NT2/D1 (cell line): ENCODE results near the gene CCDC134.
A peak's percentile ranks its signal among the peaks of the same experiment; 100 is the strongest.
"Not testable (repeated sequence)": the region's sequence is repeated elsewhere in the genome, so short reads cannot be mapped to it uniquely, and the experiment has no call there.

Source experiments
- DNase-seq: peaks from one replicate; pipeline ENCODE4 v3.0.0-alpha.2; 2011; ENCODE audit warnings: low read depth, low spot score
- H3K27me3 ChIP-seq: 2 replicates; pipeline ENCODE4 v1.6.0; 2011; ENCODE audit warnings: mild to moderate bottlenecking; ENCODE audit not compliant: insufficient read length, insufficient read depth
- H3K36me3 ChIP-seq: 2 replicates; pipeline ENCODE4 v1.6.1; 2011; ENCODE audit warnings: mild to moderate bottlenecking, low read length, mixed read lengths; ENCODE audit not compliant: insufficient read depth, insufficient read length
- H3K4me1 ChIP-seq: 2 replicates; pipeline ENCODE4 v1.5.1; 2011; ENCODE audit not compliant: insufficient read depth, insufficient read length
- H3K4me3 ChIP-seq: 2 replicates; pipeline ENCODE4 v1.5.1; 2011; ENCODE audit warnings: low read depth; ENCODE audit not compliant: insufficient read length
- H3K9ac ChIP-seq: 2 replicates; pipeline ENCODE4 v1.6.0; 2011; ENCODE audit warnings: low read depth; ENCODE audit not compliant: insufficient read length
- H3K9me3 ChIP-seq: 2 replicates; pipeline ENCODE4 v1.5.1; 2011; ENCODE audit warnings: mild to moderate bottlenecking, low read length; ENCODE audit not compliant: insufficient read depth
- SUZ12 ChIP-seq: IDR thresholded peaks from 2 replicates; pipeline ENCODE4 v1.6.1; 2011; ENCODE audit not compliant: insufficient read length, insufficient read depth; ENCODE audit errors: extremely low read depth
- YY1 ChIP-seq: IDR thresholded peaks from 2 replicates; pipeline ENCODE4 v1.6.1; 2011; ENCODE audit not compliant: insufficient read length, insufficient read depth
- ZNF274 ChIP-seq: IDR thresholded peaks from 2 replicates; pipeline ENCODE4 v1.6.1; 2011; ENCODE audit warnings: mild to moderate bottlenecking, low read depth, low read length

Gene CCDC134

DNA sequence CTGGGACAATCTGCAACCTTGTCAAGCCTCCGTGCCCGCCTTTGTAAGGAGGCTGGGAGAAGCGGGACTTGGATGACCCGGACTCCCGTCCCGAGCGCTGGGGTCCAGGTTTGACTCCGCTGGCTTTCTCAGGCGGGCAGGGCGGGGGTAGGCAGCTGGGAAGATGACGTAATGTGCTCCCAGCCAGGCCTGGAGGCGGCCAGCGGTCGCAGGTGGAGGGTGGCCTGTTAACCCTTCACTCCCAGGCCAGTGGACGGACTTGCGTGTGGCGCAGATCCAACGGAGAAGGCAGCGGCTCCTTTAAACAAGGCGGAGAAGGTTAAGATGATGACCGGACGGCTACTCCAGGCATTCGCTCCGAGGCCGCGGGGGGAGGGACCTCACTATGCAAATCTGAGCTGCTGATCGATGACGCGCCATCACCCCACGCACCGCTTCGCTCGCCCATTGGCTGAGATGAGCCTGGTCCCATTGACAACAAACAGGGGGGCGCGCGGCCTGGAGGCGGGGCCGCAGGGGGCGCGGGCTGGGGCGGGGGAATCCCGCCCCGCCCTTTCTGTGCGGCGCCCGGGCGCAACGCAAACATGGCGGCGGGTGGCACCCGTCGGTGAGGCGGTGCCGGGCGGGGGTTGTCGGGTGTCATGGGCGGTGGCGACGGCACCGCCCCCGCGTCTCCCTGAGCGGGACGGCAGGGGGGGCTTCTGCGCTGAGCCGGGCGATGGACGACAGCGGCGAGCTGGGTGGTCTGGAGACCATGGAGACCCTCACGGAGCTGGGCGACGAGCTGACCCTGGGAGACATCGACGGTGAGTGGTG is 32.3 kb downstream of the CCDC134 start, which contains the start of gene SREBF2:
SREBF2 (plus strand) TSS at position 553 of the 816 bp plus-strand sequence; CDS start at position 719, 166 bp downstream.
- TF ChIP-seq SUZ12 (no peak), ZNF274 (no peak), YY1 (peak; percentile 61)
- H3K4me3 ChIP-seq = peak within 1 kb of the TSS; percentile 87
- H3K4me1 ChIP-seq = peaks cover 2% of the 10 kb centered on the region
- DNase-seq = peak; percentile 96
- H3K36me3 ChIP-seq = peaks cover 22% of the 10 kb centered on the region
- peak within 1 kb of the TSS; percentile 98 for H3K9ac ChIP-seq
- H3K9me3 ChIP-seq = peaks cover 7% of the 10 kb centered on the region; the same call in 1 of the 2 replicates
- H3K27me3 ChIP-seq = no peaks in the 10 kb centered on the region

DNA sequence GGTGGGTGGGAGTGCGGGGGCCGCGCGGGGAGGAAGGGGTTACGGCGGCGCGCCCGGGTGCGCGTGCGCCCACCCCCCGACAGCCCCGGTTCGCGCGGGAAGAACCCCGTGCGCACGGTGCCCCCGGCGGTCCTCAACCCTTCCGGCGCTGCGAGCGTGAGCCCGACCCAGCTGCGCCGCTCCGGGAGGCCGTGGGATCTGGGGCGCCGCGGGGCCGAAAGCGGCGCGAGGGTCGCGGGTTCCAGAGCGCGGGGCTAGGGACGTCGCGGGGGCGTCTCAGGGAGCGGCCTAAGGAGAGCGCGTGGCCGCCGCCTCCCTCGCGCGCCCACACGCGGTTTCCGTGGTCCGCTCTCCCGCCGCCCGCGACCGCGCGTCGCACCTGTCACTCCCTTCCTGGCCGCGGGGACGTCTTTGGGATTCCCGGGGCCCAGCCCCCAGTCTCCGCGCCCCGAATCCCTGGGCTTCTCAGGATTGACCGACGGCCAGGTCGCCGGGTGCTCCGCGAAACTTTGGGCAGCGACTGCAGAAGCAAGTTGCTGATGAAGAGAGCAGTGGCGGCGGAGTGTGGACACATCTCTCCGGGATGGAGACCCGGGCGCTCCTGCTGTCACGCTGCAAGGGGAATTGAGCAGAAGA is 33.0 kb downstream of the CCDC134 start:
- no peak for TF ChIP-seq SUZ12
- DNase-seq = no peak
- Histone ChIP-seq H3K36me3 (peaks cover 23% of the 10 kb centered on the region), H3K27me3 (no peaks in the 10 kb centered on the region), H3K9ac (peak overlapping the region; percentile 98), H3K9me3 (peaks cover 7% of the 10 kb centered on the region; the same call in 1 of the 2 replicates), H3K4me3 (peak overlapping the region; percentile 87), H3K4me1 (no peaks in the 10 kb centered on the region)

DNA sequence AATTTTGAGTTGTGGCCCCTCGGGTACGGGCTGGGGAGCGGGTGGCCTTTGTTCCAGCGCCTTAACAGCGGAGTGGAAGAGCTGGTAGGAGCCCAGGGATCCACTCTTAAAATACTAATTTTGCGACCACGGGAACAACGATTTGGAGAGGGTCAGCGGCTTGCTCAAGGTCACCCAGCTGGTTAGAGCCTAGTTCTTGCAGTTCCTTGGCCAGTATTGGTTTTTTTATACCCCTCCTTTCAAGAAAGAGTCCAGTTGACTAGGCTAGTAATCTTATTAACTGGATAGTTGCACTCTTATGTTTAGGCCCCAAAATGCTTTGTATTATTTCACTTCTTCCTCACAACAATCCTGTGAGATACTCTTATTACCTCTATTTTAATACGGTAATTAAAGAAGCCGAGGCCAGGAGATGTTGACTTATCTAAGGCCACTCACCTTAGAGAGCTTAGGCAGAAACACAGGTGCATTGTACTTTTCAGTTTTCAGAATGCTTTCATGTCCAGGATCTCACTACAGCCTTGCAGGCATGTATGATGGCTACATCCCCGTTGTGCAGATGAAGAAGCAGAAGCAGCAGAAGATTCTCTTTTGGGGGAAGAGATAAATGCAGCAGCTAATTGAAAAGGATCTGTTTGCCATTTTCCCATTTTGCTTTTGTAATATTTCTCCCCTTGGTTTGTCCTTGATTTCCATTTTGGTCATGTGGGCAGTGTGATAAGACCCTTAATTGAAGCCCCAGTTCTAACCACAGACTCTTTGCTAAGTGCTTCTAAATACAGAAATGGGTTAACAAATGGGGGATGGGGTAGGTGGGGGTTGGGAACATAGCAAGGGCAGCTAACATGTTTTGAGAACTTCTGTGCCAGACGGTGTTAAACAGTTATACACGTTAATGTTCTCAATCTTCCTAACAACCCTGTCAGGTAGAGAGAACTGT is 33.8 kb downstream of the CCDC134 start:
- peaks cover 7% of the 10 kb centered on the region; the same call in 1 of the 2 replicates for H3K9me3 ChIP-seq
- TF ChIP-seq ZNF274 (no peak), SUZ12 (no peak), YY1 (no peak)
- H3K27me3 ChIP-seq = no peaks in the 10 kb centered on the region
- H3K4me1 ChIP-seq = no peaks in the 10 kb centered on the region
- peaks cover 31% of the 10 kb centered on the region for H3K36me3 ChIP-seq
- DNase-seq = no peak
- peak overlapping the region; percentile 98 for H3K9ac ChIP-seq
- peak overlapping the region; percentile 87 for H3K4me3 ChIP-seq

DNA sequence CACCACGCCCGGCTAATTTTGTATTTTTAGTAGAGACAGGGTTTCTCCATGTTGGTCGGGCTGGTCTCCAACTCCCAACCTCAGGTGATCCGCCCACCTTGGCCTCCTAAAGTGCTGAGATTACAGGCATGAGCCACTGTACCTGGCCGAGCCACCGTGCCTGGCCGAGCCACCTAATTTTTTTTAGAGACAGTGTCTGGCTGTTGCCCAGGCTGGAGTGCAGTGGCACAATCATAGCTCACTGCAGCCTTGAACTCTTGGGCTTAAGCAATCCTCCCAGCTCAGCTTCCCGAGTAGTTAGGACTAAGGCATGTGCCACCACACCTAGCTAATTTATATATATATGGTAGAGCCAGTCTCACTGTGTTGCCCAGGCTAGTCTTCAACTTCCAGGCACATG is 35.0 kb downstream of the CCDC134 start:
- peaks cover 35% of the 10 kb centered on the region for H3K36me3 ChIP-seq
- not testable (repeated sequence) for H3K9ac ChIP-seq, H3K27me3 ChIP-seq, DNase-seq, H3K4me3 ChIP-seq, H3K4me1 ChIP-seq, H3K9me3 ChIP-seq

DNA sequence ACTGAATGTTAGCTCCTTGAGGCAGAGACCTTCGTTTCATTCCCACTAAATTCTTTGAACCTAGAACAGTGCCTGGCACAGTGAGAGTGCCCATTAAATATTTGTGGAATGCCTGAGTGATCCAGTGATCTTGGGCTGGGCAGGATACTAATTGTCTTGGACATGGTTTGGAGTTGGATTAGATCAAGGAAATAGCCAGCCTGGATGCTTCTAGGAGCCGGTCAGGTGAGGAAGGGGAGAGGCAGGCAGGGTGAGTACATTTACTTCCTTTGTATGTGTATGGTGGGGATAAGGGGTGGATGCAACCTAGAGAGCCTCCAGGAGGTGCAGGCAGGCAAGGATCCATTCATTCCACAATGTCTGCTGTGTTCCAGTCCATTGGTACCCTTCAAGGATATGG is 36.1 kb downstream of the CCDC134 start:
- peaks cover 44% of the 10 kb centered on the region for H3K36me3 ChIP-seq

DNA sequence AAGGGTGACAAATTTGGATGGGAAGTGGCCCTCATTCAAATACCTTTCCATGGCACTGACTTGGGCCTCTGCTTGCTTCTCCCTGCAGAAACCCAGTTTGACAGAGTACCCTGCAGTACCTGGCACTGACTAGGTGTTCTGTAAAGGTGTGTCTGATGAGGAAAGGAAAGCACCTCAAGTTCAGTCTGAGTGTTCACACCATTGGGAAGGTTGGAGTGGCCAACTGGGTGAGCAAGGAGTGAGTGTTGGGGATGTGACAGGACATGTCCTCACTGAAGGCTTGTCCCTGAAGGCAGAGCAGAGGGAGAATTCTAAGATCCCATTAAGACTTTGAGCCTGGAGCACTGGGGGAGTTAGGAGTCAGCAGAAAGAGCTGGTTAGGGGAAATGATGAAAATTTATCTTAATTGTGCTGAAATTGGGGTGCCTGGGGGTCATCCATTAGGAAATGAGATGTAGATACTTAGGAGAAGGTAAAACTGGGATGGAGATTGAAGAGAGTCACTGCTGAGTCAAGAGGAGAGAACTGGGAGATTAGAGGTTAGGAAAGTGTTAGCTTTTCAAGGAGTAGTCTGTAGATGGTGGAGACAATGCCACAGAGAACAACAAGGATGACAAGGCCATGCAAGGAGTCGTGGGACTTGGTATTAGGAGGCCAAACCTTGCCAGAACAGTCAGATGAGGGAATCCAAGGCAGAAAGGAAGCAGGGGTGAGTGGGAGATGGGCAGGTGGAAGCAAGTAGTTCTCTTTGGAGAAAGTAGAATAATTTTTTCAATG is 38.6 kb downstream of the CCDC134 start:
- H3K27me3 ChIP-seq = no peaks in the 10 kb centered on the region
- TF ChIP-seq ZNF274 (no peak), YY1 (no peak), SUZ12 (no peak)
- no peak overlapping the region for H3K4me3 ChIP-seq
- no peaks in the 10 kb centered on the region for H3K9me3 ChIP-seq
- no peak overlapping the region for H3K9ac ChIP-seq
- peaks cover 55% of the 10 kb centered on the region for H3K36me3 ChIP-seq
- H3K4me1 ChIP-seq = no peaks in the 10 kb centered on the region
- no peak for DNase-seq

More for the DNA sequence above, 36.1 kb downstream of the CCDC134 start:
- TF ChIP-seq YY1 (no peak), SUZ12 (no peak), ZNF274 (no peak)
- H3K9ac ChIP-seq = no peak overlapping the region
- no peak overlapping the region for H3K4me3 ChIP-seq
- H3K27me3 ChIP-seq = no peaks in the 10 kb centered on the region
- no peak for DNase-seq
- no peaks in the 10 kb centered on the region for H3K4me1 ChIP-seq
- peaks cover 4% of the 10 kb centered on the region; the same call in 1 of the 2 replicates for H3K9me3 ChIP-seq
